Adrenal gland (tissue), 5 donors: ENCODE measurements around the gene NFKB2.

Experiments used
- CTCF ChIP-seq, 6 experiments: fragments of 450-650 bp in 4 of 6; fragments of 200-600 bp in 2 of 6; sonication (generic) in 1 of 6; IDR thresholded peaks; 1 replicate in 5 of 6; 2 replicates in 1 of 6; pipeline versions ENCODE4 v1.5.1 to v1.8.0; 2016 to 2021; ENCODE audit warnings: antibody characterized with exemption in 6 of 6, mild to moderate bottlenecking in 2 of 6, moderate library complexity in 1 of 6
- POLR2A ChIP-seq, 2 donors: fragments of 450-650 bp; IDR thresholded peaks; one replicate each; pipeline ENCODE4 v1.6.1; 2017; ENCODE audit warnings: antibody characterized with exemption in 2 of 2, mild to moderate bottlenecking in 2 of 2, moderate library complexity in 1 of 2
- donor health status: DM: no; HTN: no; CAD: no.

- TF ChIP-seq CTCF (IDR thresholded peaks at IDR 0.05) (no peak), POLR2A (IDR thresholded peaks at IDR 0.05) (no peak)
Measured at GRCh38 chr10:102408728-102409603, 13.5 kb downstream of the NFKB2 start.
